GM18868 (cell line): ENCODE results near the gene SH3BGRL3.

Experiments
- ATAC-seq: cut with Tn5 transposase; IDR thresholded peaks from one replicate; pipeline ENCODE4 v1.9.1; 2021; ENCODE audit warnings: mild to moderate bottlenecking, moderate library complexity; ENCODE audit not compliant: unreplicated experiment

SH3BGRL3 gene

GRCh38 chr1:26277261-26277661 lies 2.6 kb upstream of the SH3BGRL3 start:
- ATAC-seq: no peak

- ATAC-seq: no peak
Observed at GRCh38 chr1:26277719-26278118, 2.2 kb upstream of the SH3BGRL3 start.

GRCh38 chr1:26278303-26278702 lies 1.6 kb upstream of the SH3BGRL3 start:
- no peak for ATAC-seq

- ATAC-seq: no peak
Observed at GRCh38 chr1:26278724-26279455, 996 bp upstream of the SH3BGRL3 start.

- no peak for ATAC-seq
Observed at GRCh38 chr1:26280333-26281042, 602 bp downstream of the SH3BGRL3 start.

GRCh38 chr1:26281091-26281958 lies 1.4 kb downstream of the SH3BGRL3 start:
- ATAC-seq: no peak

GRCh38 chr1:26281971-26282370 lies 2.1 kb downstream of the SH3BGRL3 start:
- no peak for ATAC-seq

- no peak for ATAC-seq
Observed at GRCh38 chr1:26282401-26282918, 2.6 kb downstream of the SH3BGRL3 start.

- ATAC-seq: no peak
Observed at GRCh38 chr1:26283279-26283853, 3.5 kb downstream of the SH3BGRL3 start.

GRCh38 chr1:26283871-26284596 lies 4.1 kb downstream of the SH3BGRL3 start:
- ATAC-seq: no peak

- peak; percentile 33 for ATAC-seq
Observed at GRCh38 chr1:26284597-26285347, 4.9 kb downstream of the SH3BGRL3 start.

GRCh38 chr1:26285366-26286063 lies 5.6 kb downstream of the SH3BGRL3 start:
- ATAC-seq: no peak

GRCh38 chr1:26286064-26286416 lies 6.2 kb downstream of the SH3BGRL3 start:
- no peak for ATAC-seq

- ATAC-seq: no peak
Observed at GRCh38 chr1:26287033-26287711, 7.3 kb downstream of the SH3BGRL3 start.

- ATAC-seq: no peak
Observed at GRCh38 chr1:26287811-26288210, 7.9 kb downstream of the SH3BGRL3 start.

- no peak for ATAC-seq
Observed at GRCh38 chr1:26288311-26288941, 8.5 kb downstream of the SH3BGRL3 start.

GRCh38 chr1:26289158-26290059 lies 9.5 kb downstream of the SH3BGRL3 start:
- ATAC-seq: peak; percentile 40
